Stromal cell of bone marrow (primary cell): ENCODE measurements around the gene RNF2.
A peak's percentile ranks its signal among the peaks of the same experiment; 100 is the strongest.

Experiments
- DNase-seq: peaks from one replicate; pipeline ENCODE4 v3.0.0-alpha.2; 2012; ENCODE audit warnings: low read depth

The RNF2 gene

GRCh38 chr1:185096531-185096930, 51.2 kb downstream of the RNF2 start:
- DNase-seq, result no peak

GRCh38 chr1:185104083-185104482, 58.7 kb downstream of the RNF2 start:
- DNase-seq, result no peak

- no peak for DNase-seq
Observed at GRCh38 chr1:185105121-185105520, 59.8 kb downstream of the RNF2 start.

GRCh38 chr1:185108321-185108720, 63.0 kb downstream of the RNF2 start:
- peak; percentile 5 for DNase-seq

GRCh38 chr1:185110145-185110544, 64.8 kb downstream of the RNF2 start:
- no peak for DNase-seq

GRCh38 chr1:185111873-185112272, 66.5 kb downstream of the RNF2 start:
- DNase-seq, result no peak

GRCh38 chr1:185112356-185112755, 67.0 kb downstream of the RNF2 start:
- no peak for DNase-seq

GRCh38 chr1:185129708-185130107, 84.3 kb downstream of the RNF2 start:
- DNase-seq, result no peak

- no peak for DNase-seq
Observed at GRCh38 chr1:185132534-185132933, 87.2 kb downstream of the RNF2 start.

- no peak for DNase-seq
Observed at GRCh38 chr1:185137896-185138545, 92.7 kb downstream of the RNF2 start.

- no peak for DNase-seq
Observed at GRCh38 chr1:185139246-185139645, 93.9 kb downstream of the RNF2 start.

- no peak for DNase-seq
Observed at GRCh38 chr1:185144233-185144632, 98.9 kb downstream of the RNF2 start.

GRCh38 chr1:185151215-185151614, 105.9 kb downstream of the RNF2 start:
- DNase-seq, result no peak
